ENCODE data around the gene CCDC138.

CCDC138 gene

DNA sequence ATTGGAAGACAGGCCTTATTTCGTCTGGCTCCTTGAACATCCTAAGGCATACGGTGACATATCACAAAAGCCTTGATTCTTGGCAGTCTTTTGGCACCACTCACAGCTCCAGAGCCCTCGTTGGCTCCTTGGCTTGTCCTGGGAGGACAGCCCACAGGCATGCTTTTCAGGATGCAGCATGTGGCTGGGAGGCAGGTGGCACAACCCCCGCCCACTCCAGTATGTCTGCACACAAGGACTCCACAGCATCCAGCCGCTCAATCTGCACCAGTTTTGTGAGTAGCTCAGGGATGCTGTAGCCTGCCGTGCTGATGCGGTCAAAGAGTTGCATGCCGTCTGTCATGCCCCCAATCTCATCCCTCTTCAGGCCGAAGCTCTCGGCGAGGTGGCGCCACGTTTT lies 110.2 kb downstream of the CCDC138 start:
- no peak for DNase-seq (ENCODE audit: low read depth)

DNA sequence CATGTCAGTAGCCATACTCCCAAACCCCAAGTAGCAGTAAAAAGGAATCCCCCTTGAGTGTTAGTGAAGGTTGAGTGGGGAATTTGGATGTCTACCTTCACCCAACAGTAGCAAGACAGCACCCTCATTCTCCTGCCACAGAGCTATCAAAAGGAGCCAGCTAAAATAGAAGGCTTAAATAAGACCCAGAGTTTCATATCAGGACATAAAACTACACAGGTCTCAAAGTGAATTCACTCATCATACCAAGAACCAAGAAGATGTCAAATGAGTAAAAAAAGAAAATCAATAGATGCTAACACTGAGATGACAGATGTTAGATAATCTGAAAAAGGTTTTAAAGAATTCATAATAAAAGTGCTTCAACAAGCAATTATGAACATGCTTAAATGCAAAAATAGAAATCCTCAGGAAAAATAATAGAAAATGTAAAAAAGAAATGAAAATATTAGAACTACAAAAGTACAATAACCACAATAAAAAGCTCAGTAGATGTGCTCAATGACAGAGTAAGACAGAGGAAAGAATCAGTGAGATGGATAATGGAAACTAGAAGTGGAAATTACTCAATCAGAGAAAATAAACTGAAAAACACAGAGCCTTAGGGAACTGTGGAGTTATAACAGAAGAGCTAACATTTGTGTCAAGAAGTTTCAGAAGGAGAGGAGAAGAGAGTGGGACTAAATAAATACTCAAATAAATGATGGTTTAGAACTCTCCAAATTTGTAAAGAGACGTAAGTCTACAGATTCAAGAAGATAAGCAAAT lies 111.9 kb downstream of the CCDC138 start:
- DNase-seq (ENCODE audit: low read depth) = no peak

- no peak for DNase-seq (ENCODE audit: low read depth)
Observed at GRCh38 chr2:108904680-108905079, 118.1 kb downstream of the CCDC138 start.

DNA sequence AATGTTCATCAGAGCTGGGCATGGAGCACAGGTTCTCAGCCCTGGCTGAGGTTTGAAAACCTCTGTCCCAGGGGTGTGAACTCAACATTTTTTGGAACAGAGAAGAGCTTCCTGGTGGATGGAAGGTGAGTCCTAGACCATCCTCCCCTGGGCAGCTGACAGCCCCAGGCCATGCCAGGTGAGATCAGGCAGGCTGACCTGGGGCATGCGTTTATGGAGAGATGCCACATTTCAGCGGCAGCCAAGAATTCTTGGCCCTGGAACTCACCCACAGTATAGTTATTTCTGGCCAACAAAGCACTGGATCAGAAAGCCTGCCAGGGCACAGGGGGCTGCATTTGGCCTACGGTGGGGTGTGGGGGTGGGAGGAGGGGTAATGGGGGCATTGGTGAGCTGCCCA lies 118.6 kb downstream of the CCDC138 start:
- no peak for DNase-seq (ENCODE audit: low read depth)

DNA sequence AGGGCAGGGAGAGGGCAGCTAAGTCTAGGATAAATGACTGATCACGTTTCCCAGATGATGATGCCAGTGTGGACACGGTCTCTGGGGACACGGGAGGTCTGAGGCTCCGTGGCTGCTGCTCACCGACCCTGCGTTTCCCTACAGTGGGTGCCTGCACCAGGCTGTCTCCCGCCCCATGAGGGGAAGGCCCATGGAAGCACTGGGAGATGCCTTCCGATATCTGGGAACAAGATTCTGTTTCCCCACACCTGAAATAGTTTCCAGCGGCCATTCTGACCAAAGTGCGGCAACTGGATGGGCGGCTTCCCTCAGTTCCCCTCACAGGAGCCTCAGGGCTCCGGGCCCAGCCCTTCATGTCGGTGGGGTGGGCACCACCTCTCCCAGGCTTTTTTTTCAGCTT lies 119.3 kb downstream of the CCDC138 start:
- DNase-seq (ENCODE audit: low read depth) = no peak

GRCh38 chr2:108906403-108907077 lies 120.0 kb downstream of the CCDC138 start:
- DNase-seq (ENCODE audit: low read depth) = no peak

- no peak for DNase-seq (ENCODE audit: low read depth)
Observed at GRCh38 chr2:108907822-108908712, 121.5 kb downstream of the CCDC138 start.

DNA sequence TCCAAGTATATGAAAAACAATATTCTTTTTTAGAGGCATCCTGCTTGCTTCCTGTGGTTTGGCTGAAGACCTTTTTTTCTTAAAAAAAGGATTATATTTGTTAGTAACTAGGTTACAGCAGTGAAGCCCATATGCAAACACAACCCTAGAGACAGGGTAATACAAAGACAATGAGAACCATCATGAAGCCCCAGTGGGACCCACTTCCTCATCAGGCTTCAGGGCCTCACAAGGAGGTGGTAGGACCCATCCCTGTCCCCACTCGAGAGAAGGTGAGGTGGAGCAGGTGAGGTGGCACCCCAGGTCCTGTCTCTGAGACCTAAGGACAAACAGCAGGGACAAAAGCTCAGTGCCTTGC lies 122.1 kb downstream of the CCDC138 start:
- no peak for DNase-seq (ENCODE audit: low read depth)

DNA sequence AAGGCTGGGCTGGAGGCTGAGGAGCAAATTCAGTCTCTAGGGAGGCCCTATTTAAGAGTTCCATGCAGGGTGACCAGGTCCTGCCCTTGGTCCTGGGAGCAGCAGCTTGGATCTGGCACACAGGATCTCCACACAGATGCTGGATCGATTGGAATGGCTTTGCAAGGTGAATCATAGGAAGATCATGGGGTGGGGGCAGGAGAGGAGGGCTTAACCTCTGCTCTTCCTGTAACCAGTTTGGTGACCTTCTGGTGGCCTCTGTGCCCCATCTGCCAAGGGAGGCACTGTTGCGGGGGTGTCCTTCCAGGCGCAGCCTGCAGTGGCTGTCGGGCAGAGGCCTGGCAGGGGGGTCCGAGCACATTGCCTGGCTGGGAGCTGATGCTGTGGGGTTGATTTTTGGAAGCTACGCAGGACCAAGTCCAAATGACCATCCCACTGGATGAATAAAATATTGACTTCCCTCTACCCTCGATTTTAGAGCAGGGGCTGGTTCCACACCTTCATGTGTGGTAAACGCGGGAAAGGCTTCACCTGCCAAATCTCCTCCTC lies 122.8 kb downstream of the CCDC138 start:
- no peak for DNase-seq (ENCODE audit: low read depth)

DNA sequence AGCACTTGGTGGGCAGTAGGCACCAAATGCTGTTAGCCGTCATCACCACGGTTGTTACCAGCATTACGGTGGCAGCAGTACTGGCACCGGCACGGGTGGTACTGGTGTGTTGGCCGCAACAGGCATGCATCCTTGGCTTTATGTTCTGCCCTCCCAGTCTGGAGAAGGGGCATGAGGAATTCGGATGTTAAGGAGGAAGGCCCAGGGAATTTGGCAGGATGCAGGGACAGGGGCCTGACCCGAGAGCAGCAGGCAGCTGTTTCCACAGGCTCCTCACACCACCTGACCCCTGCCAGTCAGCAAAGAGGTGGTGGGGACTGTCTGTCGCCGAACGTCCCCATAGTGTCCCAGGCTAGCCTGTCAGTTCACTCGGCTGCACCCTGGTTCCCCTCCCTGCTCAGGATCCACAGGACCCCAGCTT lies 123.5 kb downstream of the CCDC138 start:
- DNase-seq (ENCODE audit: low read depth) = no peak

GRCh38 chr2:108910541-108911396 lies 124.2 kb downstream of the CCDC138 start:
- DNase-seq (ENCODE audit: low read depth) = no peak

- no peak for DNase-seq (ENCODE audit: low read depth)
Observed at GRCh38 chr2:108911401-108911800, 124.8 kb downstream of the CCDC138 start.

- no peak for DNase-seq (ENCODE audit: low read depth)
Observed at GRCh38 chr2:108911807-108912628, 125.4 kb downstream of the CCDC138 start.

DNA sequence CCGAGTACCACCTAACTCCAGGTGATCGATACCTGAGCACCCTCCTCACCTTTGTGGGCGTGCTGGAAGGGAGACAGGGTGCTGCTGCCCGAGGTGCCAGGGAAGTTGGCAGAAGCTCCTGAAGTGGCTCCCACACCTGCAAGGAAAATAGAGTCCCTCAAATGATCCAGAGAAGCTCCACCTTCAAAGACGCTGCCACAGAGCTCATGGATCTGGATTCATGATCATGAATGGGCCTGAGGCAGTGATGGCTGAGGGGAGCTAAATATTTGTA lies 126.0 kb downstream of the CCDC138 start:
- no peak for DNase-seq (ENCODE audit: low read depth)

- no peak for DNase-seq (ENCODE audit: low read depth)
Observed at GRCh38 chr2:108916122-108916795, 129.7 kb downstream of the CCDC138 start.

DNA sequence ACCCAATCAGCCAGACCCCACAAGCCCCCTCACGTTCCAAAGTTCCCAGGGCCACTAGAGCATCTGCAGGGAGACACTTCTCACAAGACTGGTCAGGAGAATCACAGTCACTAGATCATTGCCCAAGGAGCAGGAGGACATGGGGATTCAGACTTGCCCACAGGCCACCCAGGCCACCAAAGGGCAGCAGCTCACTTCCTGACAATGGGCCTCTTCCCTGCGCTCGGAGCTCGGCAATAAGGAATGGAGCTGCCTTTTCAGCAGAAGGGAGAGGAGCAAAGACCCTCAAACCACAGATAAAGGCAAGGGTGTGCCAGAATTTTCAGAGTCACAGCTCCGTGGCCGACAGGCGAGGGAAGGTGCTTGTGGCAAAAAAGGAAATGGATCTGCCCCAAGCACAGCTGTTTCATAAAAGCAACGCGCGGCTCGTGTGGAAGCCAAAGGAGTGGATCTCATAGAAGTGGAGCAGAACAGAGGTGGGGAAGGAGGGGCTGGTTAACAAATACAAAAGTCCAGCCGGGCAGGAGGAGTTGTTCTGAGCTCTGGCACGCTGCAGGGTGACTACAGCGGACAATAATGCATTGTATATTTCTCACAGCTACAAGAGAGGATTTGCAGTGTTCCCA lies 130.3 kb downstream of the CCDC138 start:
- no peak for DNase-seq (ENCODE audit: low read depth)

DNA sequence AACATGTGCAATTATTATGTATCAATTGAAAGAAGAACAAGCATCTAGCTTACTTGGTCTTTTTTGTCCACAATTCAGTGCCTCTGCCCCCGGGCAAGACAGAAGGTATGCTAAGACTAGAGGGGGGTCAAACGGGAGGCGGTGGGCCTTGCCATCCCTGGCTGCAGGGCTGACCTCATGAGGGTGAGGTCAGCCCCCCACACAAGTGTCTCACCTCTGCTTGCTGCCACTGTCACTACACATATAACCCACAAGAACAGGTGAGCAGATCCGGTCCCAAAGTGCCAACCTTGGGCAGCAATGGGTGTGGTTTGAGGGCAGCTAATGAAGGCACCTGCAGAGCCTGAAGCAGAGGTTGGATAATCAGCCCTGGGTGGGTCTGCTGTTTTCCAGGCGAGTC lies 131.0 kb downstream of the CCDC138 start:
- no peak for DNase-seq (ENCODE audit: low read depth)

- DNase-seq (ENCODE audit: low read depth) = no peak
Observed at GRCh38 chr2:108918156-108918874, 131.7 kb downstream of the CCDC138 start.

- DNase-seq (ENCODE audit: low read depth) = no peak
Observed at GRCh38 chr2:108918941-108919341, 132.4 kb downstream of the CCDC138 start.

Data from amniotic epithelial cell (primary cell).